ENCODE results near the gene LRP2. TPM values are rescaled to one million over a fixed set of nuclear protein-coding genes. Genes with fewer than 3 reads are reported as not detected.

LRP2 gene
- total and polyA plus RNA-seq, 8 donors = 2.5 to 34.6 (median 4.0) TPM

DNA sequence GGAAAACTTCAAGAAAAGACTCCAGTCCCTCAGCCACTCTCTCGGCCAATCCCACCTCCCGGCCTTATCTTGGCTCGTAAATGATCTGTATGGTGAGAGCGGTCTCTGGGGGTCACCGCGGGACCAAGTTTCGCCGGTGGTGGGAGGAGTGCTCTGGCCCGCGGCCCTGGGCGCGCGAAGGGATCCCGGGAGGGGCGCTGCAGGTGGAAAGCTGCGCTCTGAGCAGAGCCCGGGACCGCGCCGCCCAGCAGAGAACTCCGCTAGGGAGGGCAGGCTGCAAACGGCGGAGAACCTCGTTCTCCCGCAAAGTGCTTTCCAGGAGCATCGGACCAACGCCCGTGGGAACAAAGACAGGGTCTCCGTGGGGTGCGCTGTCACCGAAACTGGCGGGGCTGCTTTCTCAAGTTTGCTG is 622 bp downstream of the LRP2 start:
- Histone ChIP-seq H3K9me3 (no peaks in the 10 kb centered on the region), H3K27ac (no peak overlapping the region), H3K4me3 (peak overlapping the region; percentile 34 to 42), H3K27me3 (peaks cover 37 to 78% of the 10 kb centered on the region in 2 donors), H3K36me3 (no peaks in the 10 kb centered on the region), H3K4me1 (peaks cover 11 to 36% of the 10 kb centered on the region in 2 donors)
- TF ChIP-seq, protein P1, sequence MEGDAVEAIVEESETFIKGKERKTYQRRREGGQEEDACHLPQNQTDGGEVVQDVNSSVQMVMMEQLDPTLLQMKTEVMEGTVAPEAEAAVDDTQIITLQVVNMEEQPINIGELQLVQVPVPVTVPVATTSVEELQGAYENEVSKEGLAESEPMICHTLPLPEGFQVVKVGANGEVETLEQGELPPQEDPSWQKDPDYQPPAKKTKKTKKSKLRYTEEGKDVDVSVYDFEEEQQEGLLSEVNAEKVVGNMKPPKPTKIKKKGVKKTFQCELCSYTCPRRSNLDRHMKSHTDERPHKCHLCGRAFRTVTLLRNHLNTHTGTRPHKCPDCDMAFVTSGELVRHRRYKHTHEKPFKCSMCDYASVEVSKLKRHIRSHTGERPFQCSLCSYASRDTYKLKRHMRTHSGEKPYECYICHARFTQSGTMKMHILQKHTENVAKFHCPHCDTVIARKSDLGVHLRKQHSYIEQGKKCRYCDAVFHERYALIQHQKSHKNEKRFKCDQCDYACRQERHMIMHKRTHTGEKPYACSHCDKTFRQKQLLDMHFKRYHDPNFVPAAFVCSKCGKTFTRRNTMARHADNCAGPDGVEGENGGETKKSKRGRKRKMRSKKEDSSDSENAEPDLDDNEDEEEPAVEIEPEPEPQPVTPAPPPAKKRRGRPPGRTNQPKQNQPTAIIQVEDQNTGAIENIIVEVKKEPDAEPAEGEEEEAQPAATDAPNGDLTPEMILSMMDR (IDR thresholded peaks at IDR 0.05) = no peak
- ATAC-seq (peak; percentile 52), DNase-seq (peak; percentile 28 to 84 (median 41))
- intact Hi-C loops (cut with DNase I) = no loop called here

DNA sequence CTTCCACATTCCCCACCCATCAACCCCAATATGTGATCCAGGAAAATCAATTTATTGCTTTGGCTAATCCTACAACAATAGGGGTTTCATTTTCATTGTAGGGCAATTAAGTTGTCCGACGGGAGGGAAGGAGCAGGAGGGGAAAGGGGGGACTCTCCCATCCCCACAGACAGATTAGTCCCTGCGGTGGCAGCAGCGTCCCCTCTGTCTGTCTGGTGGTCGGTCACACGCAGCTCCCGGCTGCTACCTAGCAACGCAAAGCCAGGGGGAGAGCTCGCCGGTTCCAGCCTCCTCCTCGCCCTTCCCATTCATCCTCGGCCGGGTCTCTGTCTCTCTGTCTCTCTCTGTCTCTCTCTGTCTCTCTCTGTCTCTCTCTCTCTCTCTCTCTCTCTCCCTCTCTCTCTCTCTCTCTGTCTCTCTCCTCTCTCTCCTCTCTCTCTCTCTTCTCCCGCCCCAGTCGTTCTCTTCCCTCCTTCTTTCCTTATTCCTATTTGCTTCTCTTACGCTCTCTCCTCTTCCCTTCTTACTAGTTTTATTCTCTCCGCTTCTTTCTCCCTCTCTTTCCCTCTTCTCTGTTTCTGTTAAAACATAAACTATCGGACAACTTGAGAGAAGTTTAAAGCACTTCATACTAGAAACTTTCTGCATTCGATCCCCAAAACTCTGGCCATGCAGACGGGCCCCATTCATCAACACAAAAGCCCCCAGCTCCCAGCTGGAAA is 1.2 kb downstream of the LRP2 start:
- peaks cover 11 to 36% of the 10 kb centered on the region in 2 donors for H3K4me1 ChIP-seq
- H3K27me3 ChIP-seq = peaks cover 37 to 78% of the 10 kb centered on the region in 2 donors
- DNase-seq (peak in 2 of 4 donors; percentile 13 to 58), ATAC-seq (no peak)
- no peaks in the 10 kb centered on the region for H3K9me3 ChIP-seq
- H3K27ac ChIP-seq = no peak overlapping the region
- no peaks in the 10 kb centered on the region for H3K36me3 ChIP-seq
- intact Hi-C loops (cut with DNase I) = no loop called here
- TF ChIP-seq, protein P1 (IDR thresholded peaks at IDR 0.05) = no peak
- H3K4me3 ChIP-seq = peak overlapping the region; percentile 34 to 42

DNA sequence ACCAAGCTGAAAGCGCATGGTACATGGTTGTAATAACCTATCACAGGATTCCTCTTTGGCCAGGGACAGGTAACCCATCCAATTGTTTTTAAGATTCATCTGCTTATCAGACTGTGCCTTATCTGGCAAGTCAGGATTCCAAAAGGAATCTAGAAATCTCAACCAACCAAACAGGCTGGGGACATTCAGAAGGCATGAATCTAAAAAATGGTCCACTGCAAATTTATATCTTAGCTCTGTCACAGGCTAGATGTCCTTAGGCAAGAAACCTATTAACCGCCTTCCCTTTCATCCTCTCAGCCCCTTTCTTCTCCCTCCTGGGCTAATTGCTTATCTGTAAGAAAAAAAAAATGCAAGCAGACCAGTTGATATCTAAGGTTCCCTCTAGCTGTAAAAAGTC is 4.3 kb downstream of the LRP2 start:
- DNase-seq = no peak
- Histone ChIP-seq H3K4me3 (no peak overlapping the region), H3K27me3 (peaks cover 28 to 60% of the 10 kb centered on the region in 2 donors), H3K4me1 (peaks cover 8 to 18% of the 10 kb centered on the region in 2 donors), H3K27ac (no peak overlapping the region), H3K36me3 (no peaks in the 10 kb centered on the region), H3K9me3 (no peaks in the 10 kb centered on the region)
- intact Hi-C loops (cut with DNase I) = no loop called here
- no peak for ATAC-seq
- TF ChIP-seq, protein P1 (IDR thresholded peaks at IDR 0.05) = no peak

DNA sequence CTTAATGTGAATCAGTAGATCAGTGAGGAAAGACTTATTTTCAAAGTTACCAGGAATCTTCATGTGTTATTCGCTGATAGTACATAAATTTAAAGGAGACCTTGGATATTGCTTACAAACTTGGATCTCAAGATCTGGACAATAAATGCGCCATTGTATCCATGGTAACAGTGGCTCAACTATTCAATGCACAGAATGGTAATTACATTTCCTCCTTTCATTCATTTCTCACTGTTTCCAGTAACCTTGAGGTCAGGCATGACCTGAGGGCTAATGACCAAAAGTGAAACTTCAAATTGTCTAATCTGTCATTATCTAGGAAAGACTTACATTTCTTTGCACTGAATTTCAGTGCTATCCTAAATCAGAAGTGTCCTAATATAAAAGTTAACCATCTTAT is 8.1 kb downstream of the LRP2 start:
- H3K27ac ChIP-seq = no peak overlapping the region
- H3K36me3 ChIP-seq = no peaks in the 10 kb centered on the region
- TF ChIP-seq, protein P1 (IDR thresholded peaks at IDR 0.05) = no peak
- H3K4me3 ChIP-seq = no peak overlapping the region
- DNase-seq = no peak
- no peaks in the 10 kb centered on the region for H3K4me1 ChIP-seq
- peaks cover 0 to 22% of the 10 kb centered on the region in 2 donors for H3K27me3 ChIP-seq
- H3K9me3 ChIP-seq = no peaks in the 10 kb centered on the region
- no peak for ATAC-seq
- intact Hi-C loops (cut with DNase I) = no loop called here

DNA sequence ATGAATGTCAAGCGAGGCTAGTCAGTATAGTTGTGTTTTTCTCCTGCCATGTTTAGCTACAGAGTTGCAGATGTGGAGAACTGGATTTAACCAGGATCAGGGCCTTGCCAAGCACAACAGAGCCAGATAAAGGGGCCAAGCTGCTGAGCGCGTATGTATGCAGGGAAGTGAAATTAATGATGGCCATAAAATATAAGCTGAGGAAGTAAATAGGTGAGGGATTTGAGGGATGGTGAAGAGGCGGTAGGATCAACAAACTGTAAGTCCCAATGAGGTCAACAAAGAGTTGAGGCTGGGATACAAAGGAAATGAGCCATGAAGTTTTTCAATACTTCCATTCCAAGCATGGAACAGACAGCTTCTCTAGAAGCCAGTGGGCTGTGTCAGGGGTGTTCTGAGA is 10.6 kb downstream of the LRP2 start:
- TF ChIP-seq, protein P1 (IDR thresholded peaks at IDR 0.05) = no peak
- no peaks in the 10 kb centered on the region for H3K36me3 ChIP-seq
- no peaks in the 10 kb centered on the region for H3K4me1 ChIP-seq
- ATAC-seq (no peak), DNase-seq (no peak)
- H3K4me3 ChIP-seq = no peak overlapping the region
- intact Hi-C loops (cut with DNase I) = no loop called here
- H3K27ac ChIP-seq = no peak overlapping the region
- no peaks in the 10 kb centered on the region for H3K27me3 ChIP-seq
- H3K9me3 ChIP-seq = no peaks in the 10 kb centered on the region

Data from left lung (tissue), 10 donors.